Transverse colon (tissue), 4 donors: ENCODE results near the gene SSH2.

ENCODE experiments used
- CTCF ChIP-seq, 5 experiments: fragments of 200-600 bp in 3 of 5; fragments of 450-650 bp in 2 of 5; sonication (generic) in 3 of 5; IDR thresholded peaks; 1 replicate in 2 of 5; 2 replicates in 3 of 5; pipeline ENCODE4 v1.5.1; 2016 to 2017; ENCODE audit warnings: antibody characterized with exemption in 5 of 5, inconsistent platforms in 3 of 5, mild to moderate bottlenecking in 2 of 5, moderate library complexity in 1 of 5
- EP300 ChIP-seq: sonication (generic); formaldehyde crosslinking; IDR thresholded peaks from one replicate; pipeline ENCODE4 v1.6.1; 2017; ENCODE audit warnings: antibody characterized with exemption, low read depth
- POLR2A ChIP-seq: fragments of 450-650 bp; IDR thresholded peaks from one replicate; pipeline ENCODE4 v1.6.1; 2016; ENCODE audit warnings: antibody characterized with exemption, mild to moderate bottlenecking, moderate library complexity
- POLR2AphosphoS5 ChIP-seq, 3 donors: sonication (generic); formaldehyde crosslinking; IDR thresholded peaks; one replicate each; pipeline ENCODE4 v1.6.1; 2016; ENCODE audit warnings: antibody characterized with exemption in 3 of 3

GRCh38 chr17:29623283-29623647, 306.8 kb downstream of the SSH2 start:
- TF ChIP-seq CTCF (IDR thresholded peaks at IDR 0.05) = no peak
- TF ChIP-seq POLR2A = no peak
- TF ChIP-seq POLR2AphosphoS5 (IDR thresholded peaks at IDR 0.05) = no peak
- no peak for TF ChIP-seq EP300
